IPS-15b (cell line): Measurements from ENCODE around the gene GUCY1A1.

Experiments
- H3K27me3 ChIP-seq: one replicate; pipeline ENCODE4 v1.6.1; 2013; ENCODE audit warnings: low read length; ENCODE audit not compliant: control insufficient read depth, insufficient read depth
- H3K36me3 ChIP-seq: one replicate; pipeline ENCODE4 v1.6.1; 2013; ENCODE audit warnings: low read length; ENCODE audit not compliant: control insufficient read depth, insufficient read depth
- H3K4me1 ChIP-seq: one replicate; pipeline ENCODE4 v1.6.1; 2013; ENCODE audit warnings: mild to moderate bottlenecking, low read length; ENCODE audit not compliant: control insufficient read depth, insufficient read depth
- H3K4me3 ChIP-seq: one replicate; pipeline ENCODE4 v1.5.1; 2013; ENCODE audit warnings: low read depth, low read length
- H3K9ac ChIP-seq: one replicate; pipeline ENCODE4 v1.6.1; 2013; ENCODE audit warnings: low read depth, mild to moderate bottlenecking, low read length
- H3K9me3 ChIP-seq: one replicate; pipeline ENCODE4 v1.6.1; 2013; ENCODE audit warnings: mild to moderate bottlenecking, low read length; ENCODE audit not compliant: control insufficient read depth, insufficient read depth

GUCY1A1 gene

GRCh38 chr4:155696726-155697125, 30.1 kb downstream of the GUCY1A1 start:
- H3K9ac ChIP-seq: no peak overlapping the region
- no peaks in the 10 kb centered on the region for H3K4me1 ChIP-seq
- no peaks in the 10 kb centered on the region for H3K36me3 ChIP-seq
- no peak overlapping the region for H3K4me3 ChIP-seq
- H3K9me3 ChIP-seq: no peaks in the 10 kb centered on the region
- no peaks in the 10 kb centered on the region for H3K27me3 ChIP-seq

GRCh38 chr4:155701827-155702226, 35.2 kb downstream of the GUCY1A1 start:
- Histone ChIP-seq H3K4me3 (no peak overlapping the region), H3K4me1 (no peaks in the 10 kb centered on the region), H3K9me3 (no peaks in the 10 kb centered on the region), H3K27me3 (no peaks in the 10 kb centered on the region), H3K36me3 (no peaks in the 10 kb centered on the region), H3K9ac (no peak overlapping the region)

- Histone ChIP-seq H3K9ac (no peak overlapping the region), H3K4me1 (no peaks in the 10 kb centered on the region), H3K9me3 (no peaks in the 10 kb centered on the region), H3K27me3 (no peaks in the 10 kb centered on the region), H3K36me3 (no peaks in the 10 kb centered on the region), H3K4me3 (no peak overlapping the region)
These were observed 37.0 kb downstream of the GUCY1A1 start for GRCh38 chr4:155703486-155704247.

- no peaks in the 10 kb centered on the region for H3K36me3 ChIP-seq
- H3K9ac ChIP-seq: no peak overlapping the region
- no peaks in the 10 kb centered on the region for H3K4me1 ChIP-seq
- no peaks in the 10 kb centered on the region for H3K27me3 ChIP-seq
- H3K9me3 ChIP-seq: no peaks in the 10 kb centered on the region
- H3K4me3 ChIP-seq: no peak overlapping the region
These were observed 38.3 kb downstream of the GUCY1A1 start for GRCh38 chr4:155704841-155705404.

GRCh38 chr4:155705664-155706063, 39.0 kb downstream of the GUCY1A1 start:
- no peaks in the 10 kb centered on the region for H3K9me3 ChIP-seq
- H3K36me3 ChIP-seq: no peaks in the 10 kb centered on the region
- no peaks in the 10 kb centered on the region for H3K4me1 ChIP-seq
- H3K9ac ChIP-seq: no peak overlapping the region
- no peak overlapping the region for H3K4me3 ChIP-seq
- H3K27me3 ChIP-seq: no peaks in the 10 kb centered on the region

- Histone ChIP-seq H3K9me3 (no peaks in the 10 kb centered on the region), H3K4me3 (no peak overlapping the region), H3K9ac (no peak overlapping the region), H3K27me3 (no peaks in the 10 kb centered on the region), H3K36me3 (no peaks in the 10 kb centered on the region), H3K4me1 (no peaks in the 10 kb centered on the region)
These were observed 39.5 kb downstream of the GUCY1A1 start for GRCh38 chr4:155706147-155706546.

- Histone ChIP-seq H3K4me1 (no peaks in the 10 kb centered on the region), H3K4me3 (no peak overlapping the region), H3K9me3 (no peaks in the 10 kb centered on the region), H3K36me3 (no peaks in the 10 kb centered on the region), H3K9ac (no peak overlapping the region), H3K27me3 (no peaks in the 10 kb centered on the region)
These were observed 40.6 kb downstream of the GUCY1A1 start for GRCh38 chr4:155707251-155707650.

GRCh38 chr4:155708782-155709181, 42.1 kb downstream of the GUCY1A1 start:
- Histone ChIP-seq H3K27me3 (no peaks in the 10 kb centered on the region), H3K4me1 (no peaks in the 10 kb centered on the region), H3K36me3 (no peaks in the 10 kb centered on the region), H3K9ac (no peak overlapping the region), H3K9me3 (no peaks in the 10 kb centered on the region), H3K4me3 (no peak overlapping the region)

GRCh38 chr4:155709918-155710317, 43.3 kb downstream of the GUCY1A1 start:
- Histone ChIP-seq H3K27me3 (no peaks in the 10 kb centered on the region), H3K4me3 (no peak overlapping the region), H3K4me1 (no peaks in the 10 kb centered on the region), H3K9me3 (no peaks in the 10 kb centered on the region), H3K36me3 (no peaks in the 10 kb centered on the region), H3K9ac (no peak overlapping the region)

- Histone ChIP-seq H3K27me3 (no peaks in the 10 kb centered on the region), H3K9ac (no peak overlapping the region), H3K9me3 (no peaks in the 10 kb centered on the region), H3K36me3 (no peaks in the 10 kb centered on the region), H3K4me3 (no peak overlapping the region), H3K4me1 (no peaks in the 10 kb centered on the region)
These were observed 44.9 kb downstream of the GUCY1A1 start for GRCh38 chr4:155711556-155711955.

- Histone ChIP-seq H3K9me3 (no peaks in the 10 kb centered on the region), H3K27me3 (no peaks in the 10 kb centered on the region), H3K4me1 (no peaks in the 10 kb centered on the region), H3K9ac (no peak overlapping the region), H3K4me3 (no peak overlapping the region), H3K36me3 (no peaks in the 10 kb centered on the region)
These were observed 46.2 kb downstream of the GUCY1A1 start for GRCh38 chr4:155712846-155713245.

- Histone ChIP-seq H3K4me1 (no peaks in the 10 kb centered on the region), H3K36me3 (no peaks in the 10 kb centered on the region), H3K4me3 (no peak overlapping the region), H3K9me3 (no peaks in the 10 kb centered on the region), H3K9ac (no peak overlapping the region), H3K27me3 (no peaks in the 10 kb centered on the region)
These were observed 47.3 kb downstream of the GUCY1A1 start for GRCh38 chr4:155713911-155714310.
